ENCODE data around the gene SMIM27. TPM values are rescaled to one million over a fixed set of nuclear protein-coding genes. Genes with fewer than 3 reads are reported as not detected.

Gene SMIM27
- total and polyA plus RNA-seq, 9 of the 15 experiments (the other 6 are each of a cell fraction or from before 2014, with no cell fraction given) = 2.9 to 16.1 (median 7.9) TPM

DNA sequence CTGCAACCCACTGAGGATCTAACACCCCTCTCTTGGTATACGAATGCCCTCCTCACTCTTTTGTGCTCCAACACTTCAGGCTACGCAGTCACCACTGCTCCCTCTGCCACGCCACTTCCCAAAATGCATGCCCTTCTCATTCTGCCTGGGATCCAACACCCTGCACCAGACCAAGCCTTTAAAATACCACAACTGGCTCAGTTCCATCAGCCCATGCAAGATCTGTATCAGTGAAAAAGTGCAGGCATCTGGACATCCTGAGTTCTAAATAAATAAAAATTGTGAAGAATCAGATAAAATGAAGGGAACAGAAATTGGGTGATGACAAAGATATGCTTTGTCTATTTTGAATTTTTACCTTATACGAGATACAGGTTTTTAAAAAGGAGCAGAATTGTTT lies 18.1 kb downstream of the SMIM27 start (continued):
- no peak for TF ChIP-seq SRSF3 (IDR thresholded peaks at IDR 0.05; ENCODE audit: insufficient read depth, low read length)

DNA sequence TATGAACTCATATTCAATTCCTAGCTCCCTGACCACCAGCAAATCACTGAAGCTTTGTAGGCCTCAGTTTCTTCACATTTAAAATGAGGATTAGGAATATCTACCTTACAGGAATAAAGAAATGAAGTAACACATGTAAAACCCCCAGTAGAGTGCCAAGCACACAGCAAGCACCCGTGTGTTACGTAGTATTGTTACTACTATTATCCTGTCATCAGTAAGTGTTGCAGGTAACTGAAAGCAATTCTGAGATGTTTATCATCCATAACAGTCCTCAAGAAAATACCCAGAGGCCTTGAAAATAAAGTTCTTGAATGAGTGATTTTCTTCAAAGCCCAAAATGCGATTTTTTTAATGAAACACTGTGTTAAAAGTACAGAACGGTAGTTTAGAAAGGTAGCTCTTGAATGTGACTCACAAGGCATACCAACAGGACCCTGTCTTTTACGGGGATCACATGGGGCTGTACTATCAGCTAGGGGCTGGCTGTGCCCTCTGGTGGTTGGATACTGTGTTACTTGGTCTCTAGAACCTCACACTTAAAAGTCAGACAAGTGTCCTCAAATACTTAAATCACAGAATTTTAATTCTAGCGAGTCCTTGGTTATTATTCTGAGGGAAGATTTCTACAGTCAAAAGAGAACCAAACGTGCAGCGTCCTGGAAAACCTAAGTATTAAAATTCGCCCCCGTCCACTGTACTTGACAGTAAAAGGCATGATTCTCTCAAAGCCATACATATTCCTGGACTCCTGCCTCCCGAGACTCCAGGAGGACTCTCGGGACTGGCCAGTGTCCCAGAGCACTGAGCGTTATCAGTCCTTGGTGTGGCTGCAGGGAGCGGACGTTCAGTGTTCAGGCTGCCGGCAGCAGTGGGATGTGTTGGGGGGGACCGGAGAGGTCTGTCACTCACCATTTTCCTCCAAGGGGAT lies 20.1 kb downstream of the SMIM27 start:
- Histone ChIP-seq H3K4me1 (replicated peaks in 1 of 2; ENCODE audit: control insufficient read depth in 2 of 2, insufficient read depth in 2 of 2, low read length in 2 of 2) (no peaks in the 10 kb centered on the region), H2AFZ (ENCODE audit: low read depth, low read length) (peak overlapping the region; percentile 97), H3K36me3 (ENCODE audit: control insufficient read depth, insufficient read depth, low read length) (peaks cover 26% of the 10 kb centered on the region; the same call in 2 of the 3 replicates), H3K9me3 (replicated peaks; ENCODE audit: control insufficient read depth, insufficient read depth, low read depth, low read length) (no peaks in the 10 kb centered on the region), H3K9me1 (ENCODE audit: control insufficient read depth, insufficient read depth, low read length) (no peaks in the 10 kb centered on the region), H4K20me1 (replicated peaks; ENCODE audit: control insufficient read depth, insufficient read depth, low read length) (no peaks in the 10 kb centered on the region), H3K27ac (ENCODE audit: extremely low read depth, low read depth, low read length) (peak overlapping the region; percentile 69), H3K4me3 (peak overlapping the region; percentile 78), H3K27me3 (ENCODE audit: control insufficient read depth in 2 of 2, insufficient read depth in 2 of 2, low read length in 2 of 2) (no peaks in the 10 kb centered on the region), H3K79me2 (ENCODE audit: control insufficient read depth, insufficient read depth, low read length) (peaks cover 34% of the 10 kb centered on the region), H3K4me2 (ENCODE audit: insufficient read depth, low read length) (peak overlapping the region; percentile 85), H3K9ac (ENCODE audit: insufficient read depth in 1 of 2, low read depth in 2 of 2, low read length in 2 of 2) (peak overlapping the region; percentile 77 to 93)
- POLR2A ChIA-PET = interaction anchor here (0.5 to 1.6 kb wide), 7 partner anchors 13 to 454 kb away, joined by 3 to 6 read pairs (median 4); partner anchors contain the start of genes ACO1 and DNAJA1
- peak; percentile 59 to 82 (median 68) for DNase-seq (ENCODE audit: extremely low read depth in 1 of 4, low spot score in 3 of 4)
- FAIRE-seq = peak; percentile 89
- peak; percentile 97 for ATAC-seq
- CTCF ChIA-PET (ENCODE audit: low intra/inter-chr PET ratio) = interaction anchor here (0.8 to 3.2 kb wide), 3 partner anchors 188 to 396 kb away, joined by 4 to 34 read pairs (median 5); no protein-coding TSS in a partner anchor
- WGBS (ENCODE audit: insufficient coverage, low coverage, missing lambda C conversion rate) = under 1% methylated on average over 17 of the region's 17 CpGs
- BruUV-seq (replicated peaks) = TSS peak; percentile 65
- in situ Hi-C loops (cut with MboI) (loop anchor here (25.0 kb wide), 1 partner anchor 665 kb away; the partner anchor contains the start of gene SPINK4), intact Hi-C loops (cut with micrococcal nuclease) (loop anchor here (2.0 to 5.0 kb wide), 3 partner anchors 19 to 135 kb away; partner anchors contain the start of genes RIGI, SMIM27 and TOPORS)
- TF ChIP-seq TAF15 (IDR thresholded peaks at IDR 0.05; ENCODE audit: low read depth, low read length) (no peak), HCFC1 (IDR thresholded peaks at IDR 0.05; ENCODE audit: low read depth, low read length) (no peak), MITF (IDR thresholded peaks at IDR 0.05) (peak; percentile 64; the same call in 1 of the 2 replicates), FOSL1 (tag; conservative IDR thresholded peaks at IDR 0.05) (peak; percentile 52), ZNF77 (CRISPR knock-in tag; IDR thresholded peaks at IDR 0.05) (no peak), MYC (IDR thresholded peaks at IDR 0.05; ENCODE audit: low read depth, low read length) (0 out of 2 replicates have a peak, but pooled peaks have one; percentile 47), MYC (CRISPR knock-in tag; IDR thresholded peaks at IDR 0.05; ENCODE audit: borderline replicate concordance, low read depth) (no peak), JUND (IDR thresholded peaks at IDR 0.05; ENCODE audit: borderline replicate concordance, low read depth, low read length) (no peak), JUND (tag; IDR thresholded peaks at IDR 0.05; ENCODE audit: borderline replicate concordance, low read depth, low read length) (0 out of 3 replicates have a peak, but pooled peaks have one; percentile 7), GTF2E2 (tag; IDR thresholded peaks at IDR 0.05) (0 out of 2 replicates have a peak, but pooled peaks have one; percentile 8), SAFB (IDR thresholded peaks at IDR 0.05; ENCODE audit: borderline replicate concordance, low read depth, low read length) (no peak), RAD51 (IDR thresholded peaks at IDR 0.05; ENCODE audit: borderline replicate concordance, low read depth) (peak; percentile 62; the same call in 1 of the 2 replicates), ZNF445 (CRISPR knock-in tag; IDR thresholded peaks at IDR 0.05; ENCODE audit: low read depth) (no peak), TEAD2 (tag; IDR thresholded peaks at IDR 0.05) (no peak), ARID3B (CRISPR knock-in tag; IDR thresholded peaks at IDR 0.05; ENCODE audit: borderline replicate concordance) (no peak)
